GM21390 (cell line): ENCODE results near the gene NRG2.

Source experiments
- ATAC-seq: cut with Tn5 transposase; IDR thresholded peaks from one replicate; pipeline ENCODE4 v1.9.1; 2021; ENCODE audit not compliant: unreplicated experiment

Gene NRG2

GRCh38 chr5:139863855-139864558, 179.1 kb downstream of the NRG2 start:
- peak; percentile 56 for ATAC-seq

- ATAC-seq, result no peak
Measured at GRCh38 chr5:139863361-139863760, 179.7 kb downstream of the NRG2 start.

GRCh38 chr5:139862803-139863202, 180.3 kb downstream of the NRG2 start:
- no peak for ATAC-seq

- no peak for ATAC-seq
Measured at GRCh38 chr5:139862313-139862712, 180.8 kb downstream of the NRG2 start.

- ATAC-seq, result no peak
Measured at GRCh38 chr5:139861889-139862207, 181.3 kb downstream of the NRG2 start.

GRCh38 chr5:139861021-139861888, 181.8 kb downstream of the NRG2 start:
- ATAC-seq, result no peak

GRCh38 chr5:139859013-139859412, 184.1 kb downstream of the NRG2 start:
- no peak for ATAC-seq

- no peak for ATAC-seq
Measured at GRCh38 chr5:139856714-139857113, 186.4 kb downstream of the NRG2 start.

- no peak for ATAC-seq
Measured at GRCh38 chr5:139855946-139856540, 187.1 kb downstream of the NRG2 start.

- ATAC-seq, result no peak
Measured at GRCh38 chr5:139855451-139855850, 187.6 kb downstream of the NRG2 start.

- ATAC-seq, result no peak
Measured at GRCh38 chr5:139854953-139855352, 188.1 kb downstream of the NRG2 start.

- no peak for ATAC-seq
Measured at GRCh38 chr5:139854029-139854605, 189.0 kb downstream of the NRG2 start.

- ATAC-seq, result no peak
Measured at GRCh38 chr5:139852696-139853095, 190.4 kb downstream of the NRG2 start.

GRCh38 chr5:139851558-139851957, 191.5 kb downstream of the NRG2 start:
- ATAC-seq, result no peak

- no peak for ATAC-seq
Measured at GRCh38 chr5:139850423-139851016, 192.6 kb downstream of the NRG2 start.

- ATAC-seq, result no peak
Measured at GRCh38 chr5:139849942-139850341, 193.2 kb downstream of the NRG2 start.

GRCh38 chr5:139849501-139849900, 193.6 kb downstream of the NRG2 start:
- ATAC-seq, result no peak

- ATAC-seq, result peak; percentile 13
Measured at GRCh38 chr5:139848508-139849100, 194.5 kb downstream of the NRG2 start.

GRCh38 chr5:139847790-139848507, 195.2 kb downstream of the NRG2 start:
- ATAC-seq, result peak; percentile 71

- no peak for ATAC-seq
Measured at GRCh38 chr5:139847091-139847490, 196.0 kb downstream of the NRG2 start.
